Measurements from ENCODE around the gene ARMH3. TPM values are rescaled to one million over a fixed set of nuclear protein-coding genes. Genes with fewer than 3 reads are reported as not detected.

ARMH3 gene
- total RNA-seq, 1 experiment from 2014 or later, result 30.6 TPM

DNA sequence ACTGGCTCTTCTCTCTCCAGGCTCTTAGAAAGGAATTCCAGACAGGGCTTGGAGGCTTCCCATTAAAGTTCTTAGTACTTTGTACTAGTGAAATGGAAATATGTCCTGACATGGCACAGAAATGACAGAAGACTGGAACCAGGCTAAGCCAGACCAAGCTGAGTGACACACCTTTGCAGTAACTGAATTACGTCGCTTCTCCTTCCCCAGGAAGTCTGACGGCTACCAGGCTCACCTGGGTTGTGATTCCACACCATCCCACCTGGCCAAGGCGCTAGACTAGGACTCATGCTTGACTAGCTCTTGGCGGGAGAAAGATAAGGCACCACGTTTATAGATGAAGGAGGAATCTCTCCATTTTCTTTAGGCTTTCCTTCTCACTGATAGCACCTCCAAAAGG is 161.7 kb downstream of the ARMH3 start:
- intact Hi-C loops (cut with micrococcal nuclease; ENCODE audit: unreplicated experiment), result loop anchor here (5.0 kb wide), 1 partner anchor 108 kb away; no protein-coding TSS in a partner anchor
- no peaks in the 10 kb centered on the region for H3K27me3 ChIP-seq (ENCODE audit: control insufficient read depth, insufficient read depth, low read length)
- in situ Hi-C loops (cut with HindIII; ENCODE audit: low pct_unique_long_range_greater_than_20kb, low sequenced_read_pairs), result no loop called here
- H3K4me3 ChIP-seq (ENCODE audit: low read depth in 2 of 2, low read length in 2 of 2), result no peak overlapping the region
- ATAC-seq (no peak), DNase-seq (ENCODE audit: low read depth, low spot score) (no peak)
- ChIA-PET POLR2A (no interaction called here), CTCF (interaction anchor here (0.6 kb wide), 1 partner anchor 641 kb away, joined by 4 read pairs; no protein-coding TSS in a partner anchor)
- H3K4me1 ChIP-seq (ENCODE audit: control insufficient read depth, insufficient read depth, low read length), result peaks cover 5% of the 10 kb centered on the region; the same call in 1 of the 2 replicates
- BruUV-seq (replicated peaks), result no TSS peak
- H3K36me3 ChIP-seq (ENCODE audit: control insufficient read depth, insufficient read depth, low read length), result no peaks in the 10 kb centered on the region
- TF ChIP-seq TCF7L2 (IDR thresholded peaks at IDR 0.05; ENCODE audit: low read depth, low read length) (no peak), SIN3A (IDR thresholded peaks at IDR 0.05; ENCODE audit: borderline replicate concordance, insufficient read depth, low read depth, low read length) (no peak), POLR2AphosphoS5 (IDR thresholded peaks at IDR 0.05; ENCODE audit: low read depth, low read length) (no peak)
- TF ChIP-seq, protein P1, sequence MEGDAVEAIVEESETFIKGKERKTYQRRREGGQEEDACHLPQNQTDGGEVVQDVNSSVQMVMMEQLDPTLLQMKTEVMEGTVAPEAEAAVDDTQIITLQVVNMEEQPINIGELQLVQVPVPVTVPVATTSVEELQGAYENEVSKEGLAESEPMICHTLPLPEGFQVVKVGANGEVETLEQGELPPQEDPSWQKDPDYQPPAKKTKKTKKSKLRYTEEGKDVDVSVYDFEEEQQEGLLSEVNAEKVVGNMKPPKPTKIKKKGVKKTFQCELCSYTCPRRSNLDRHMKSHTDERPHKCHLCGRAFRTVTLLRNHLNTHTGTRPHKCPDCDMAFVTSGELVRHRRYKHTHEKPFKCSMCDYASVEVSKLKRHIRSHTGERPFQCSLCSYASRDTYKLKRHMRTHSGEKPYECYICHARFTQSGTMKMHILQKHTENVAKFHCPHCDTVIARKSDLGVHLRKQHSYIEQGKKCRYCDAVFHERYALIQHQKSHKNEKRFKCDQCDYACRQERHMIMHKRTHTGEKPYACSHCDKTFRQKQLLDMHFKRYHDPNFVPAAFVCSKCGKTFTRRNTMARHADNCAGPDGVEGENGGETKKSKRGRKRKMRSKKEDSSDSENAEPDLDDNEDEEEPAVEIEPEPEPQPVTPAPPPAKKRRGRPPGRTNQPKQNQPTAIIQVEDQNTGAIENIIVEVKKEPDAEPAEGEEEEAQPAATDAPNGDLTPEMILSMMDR (IDR thresholded peaks at IDR 0.05), result no peak
- TF ChIP-seq, protein P2, sequence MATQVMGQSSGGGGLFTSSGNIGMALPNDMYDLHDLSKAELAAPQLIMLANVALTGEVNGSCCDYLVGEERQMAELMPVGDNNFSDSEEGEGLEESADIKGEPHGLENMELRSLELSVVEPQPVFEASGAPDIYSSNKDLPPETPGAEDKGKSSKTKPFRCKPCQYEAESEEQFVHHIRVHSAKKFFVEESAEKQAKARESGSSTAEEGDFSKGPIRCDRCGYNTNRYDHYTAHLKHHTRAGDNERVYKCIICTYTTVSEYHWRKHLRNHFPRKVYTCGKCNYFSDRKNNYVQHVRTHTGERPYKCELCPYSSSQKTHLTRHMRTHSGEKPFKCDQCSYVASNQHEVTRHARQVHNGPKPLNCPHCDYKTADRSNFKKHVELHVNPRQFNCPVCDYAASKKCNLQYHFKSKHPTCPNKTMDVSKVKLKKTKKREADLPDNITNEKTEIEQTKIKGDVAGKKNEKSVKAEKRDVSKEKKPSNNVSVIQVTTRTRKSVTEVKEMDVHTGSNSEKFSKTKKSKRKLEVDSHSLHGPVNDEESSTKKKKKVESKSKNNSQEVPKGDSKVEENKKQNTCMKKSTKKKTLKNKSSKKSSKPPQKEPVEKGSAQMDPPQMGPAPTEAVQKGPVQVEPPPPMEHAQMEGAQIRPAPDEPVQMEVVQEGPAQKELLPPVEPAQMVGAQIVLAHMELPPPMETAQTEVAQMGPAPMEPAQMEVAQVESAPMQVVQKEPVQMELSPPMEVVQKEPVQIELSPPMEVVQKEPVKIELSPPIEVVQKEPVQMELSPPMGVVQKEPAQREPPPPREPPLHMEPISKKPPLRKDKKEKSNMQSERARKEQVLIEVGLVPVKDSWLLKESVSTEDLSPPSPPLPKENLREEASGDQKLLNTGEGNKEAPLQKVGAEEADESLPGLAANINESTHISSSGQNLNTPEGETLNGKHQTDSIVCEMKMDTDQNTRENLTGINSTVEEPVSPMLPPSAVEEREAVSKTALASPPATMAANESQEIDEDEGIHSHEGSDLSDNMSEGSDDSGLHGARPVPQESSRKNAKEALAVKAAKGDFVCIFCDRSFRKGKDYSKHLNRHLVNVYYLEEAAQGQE (IDR thresholded peaks at IDR 0.05; ENCODE audit: insufficient read depth in 1 of 2, low read depth in 2 of 2, low read length in 1 of 2), result no peak
- H3K27ac ChIP-seq (ENCODE audit: low read length), result no peak overlapping the region
- H3K9me3 ChIP-seq (ENCODE audit: control insufficient read depth, insufficient read depth, low read depth, low read length), result no peaks in the 10 kb centered on the region

DNA sequence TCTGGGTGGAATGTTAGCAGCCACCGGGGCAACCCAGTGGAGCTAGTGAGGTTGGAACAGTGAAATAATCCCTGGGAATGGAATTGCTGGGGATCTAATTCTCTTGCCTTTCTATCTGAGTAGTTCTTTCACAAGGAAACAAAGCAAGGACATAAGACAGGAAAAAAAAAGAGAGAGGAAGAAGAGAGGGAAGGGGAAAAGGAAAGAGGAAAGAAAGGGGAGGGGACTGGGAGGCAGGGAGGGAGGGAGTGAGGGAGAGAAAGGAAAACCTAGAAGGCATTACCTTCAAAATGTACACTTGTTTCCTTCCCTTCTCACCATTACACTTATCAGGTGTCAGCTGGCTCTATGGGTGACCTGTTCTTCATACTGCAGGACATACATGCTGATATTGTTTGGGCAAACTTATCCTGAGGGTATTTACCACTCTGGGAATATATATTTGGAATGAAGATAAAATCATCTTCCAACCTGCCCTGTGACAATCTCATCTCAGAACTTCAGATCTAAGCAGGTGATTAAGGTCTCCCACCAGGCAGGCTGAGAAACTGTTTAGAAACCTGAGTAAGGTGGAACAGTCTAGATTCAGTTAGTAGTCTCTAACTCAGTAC is 162.4 kb downstream of the ARMH3 start:
- Histone ChIP-seq H3K4me1 (ENCODE audit: control insufficient read depth, insufficient read depth, low read length) (peaks cover 5% of the 10 kb centered on the region; the same call in 1 of the 2 replicates), H3K4me3 (ENCODE audit: low read depth in 2 of 2, low read length in 2 of 2) (no peak overlapping the region), H3K27me3 (ENCODE audit: control insufficient read depth, insufficient read depth, low read length) (no peaks in the 10 kb centered on the region), H3K9me3 (ENCODE audit: control insufficient read depth, insufficient read depth, low read depth, low read length) (no peaks in the 10 kb centered on the region), H3K36me3 (ENCODE audit: control insufficient read depth, insufficient read depth, low read length) (no peaks in the 10 kb centered on the region), H3K27ac (ENCODE audit: low read length) (no peak overlapping the region)
- CTCF ChIA-PET, result interaction anchor here (0.7 kb wide), 2 partner anchors 115 to 883 kb away, joined by 3 read pairs; no protein-coding TSS in a partner anchor
- no TSS peak for BruUV-seq (replicated peaks)
- ATAC-seq (no peak), DNase-seq (ENCODE audit: low read depth, low spot score) (no peak)
- intact Hi-C loops (cut with micrococcal nuclease; ENCODE audit: unreplicated experiment), result loop anchor here (5.0 kb wide), 1 partner anchor 109 kb away; no protein-coding TSS in a partner anchor
- in situ Hi-C loops (cut with HindIII; ENCODE audit: low pct_unique_long_range_greater_than_20kb, low sequenced_read_pairs), result no loop called here
- TF ChIP-seq, protein P1 (IDR thresholded peaks at IDR 0.05), result no peak
- TF ChIP-seq, protein P2 (IDR thresholded peaks at IDR 0.05; ENCODE audit: insufficient read depth in 1 of 2, low read depth in 2 of 2, low read length in 1 of 2), result no peak
- TF ChIP-seq SIN3A (IDR thresholded peaks at IDR 0.05; ENCODE audit: borderline replicate concordance, insufficient read depth, low read depth, low read length) (no peak), POLR2AphosphoS5 (IDR thresholded peaks at IDR 0.05; ENCODE audit: low read depth, low read length) (no peak), TCF7L2 (IDR thresholded peaks at IDR 0.05; ENCODE audit: low read depth, low read length) (no peak)
- POLR2A ChIA-PET, result no interaction called here

All from Panc1 (cell line).